Smooth muscle cell (in vitro differentiated cells): ENCODE measurements around the gene CTSW. TPM values are rescaled to one million over a fixed set of nuclear protein-coding genes. Genes with fewer than 3 reads are reported as not detected.
A peak's percentile ranks its signal among the peaks of the same experiment; 100 is the strongest.

ENCODE experiments used
- DNase-seq: peaks from one replicate; lab custom pipeline; 2025; ENCODE audit not compliant: unreplicated experiment; lab: John Stamatoyannopoulos, UW
- H2AFZ ChIP-seq: fragments of 200-600 bp; sonication (generic); 2 replicates; pipeline ENCODE4 v1.6.0; 2016; ENCODE audit warnings: antibody characterized with exemption, low read depth, mild to moderate bottlenecking
- H3F3A ChIP-seq: fragments of 200-600 bp; sonication (generic); 2 replicates; pipeline ENCODE4 v1.6.0; 2017; ENCODE audit warnings: antibody characterized with exemption, low read depth
- H3K27ac ChIP-seq: fragments of 200-600 bp; sonication (generic); 2 replicates; pipeline ENCODE4 v1.5.1; 2016; ENCODE audit warnings: low read depth, mild to moderate bottlenecking
- H3K27me3 ChIP-seq: fragments of 200-600 bp; sonication (generic); 2 replicates; pipeline ENCODE4 v1.6.1; 2016; ENCODE audit warnings: low read depth, mild to moderate bottlenecking
- H3K36me3 ChIP-seq: fragments of 200-600 bp; sonication (generic); 2 replicates; pipeline ENCODE4 v1.5.1; 2016; ENCODE audit warnings: low read depth
- H3K4me1 ChIP-seq: fragments of 200-600 bp; sonication (generic); 2 replicates; pipeline ENCODE4 v1.5.1; 2016; ENCODE audit warnings: low read depth
- H3K4me2 ChIP-seq: fragments of 200-600 bp; sonication (generic); 2 replicates; pipeline ENCODE4 v1.6.0; 2016; ENCODE audit warnings: mild to moderate bottlenecking
- H3K4me3 ChIP-seq: fragments of 200-600 bp; sonication (generic); 2 replicates; pipeline ENCODE4 v1.5.1; 2016; ENCODE audit warnings: mild to moderate bottlenecking
- H3K79me2 ChIP-seq: fragments of 200-600 bp; sonication (generic); 2 replicates; pipeline ENCODE4 v1.6.0; 2016; ENCODE audit warnings: low read depth, mild to moderate bottlenecking
- H3K9ac ChIP-seq: fragments of 200-600 bp; sonication (generic); 2 replicates; pipeline ENCODE4 v1.6.0; 2016; ENCODE audit warnings: low read depth
- H3K9me3 ChIP-seq: fragments of 200-600 bp; sonication (generic); replicated peaks from 2 replicates; pipeline ENCODE4 v1.5.1; 2016; ENCODE audit warnings: low read depth
- H4K20me1 ChIP-seq: fragments of 200-600 bp; sonication (generic); 2 replicates; pipeline ENCODE4 v1.6.0; 2016; ENCODE audit warnings: low read depth
- WGBS: methylation state at CpG from one replicate; pipeline ENCODE4 v1.1.7; 2016; ENCODE audit warnings: low lambda C conversion rate; 5-methylcytosine and 5-hydroxymethylcytosine counted together
- polyA plus RNA-seq: library from polyadenylated mRNA; unstranded; fragments of >200 nt; fragmentation: Nextera tagmentation; extraction: Ambion mirVana; gene quantifications from 2 replicates; pipeline ENCODE4 v1.2.1, GENCODE V29; 2016
- total RNA-seq: library from RNA; depleted of rRNA; stranded (reverse); fragments of >200 nt; gene quantifications from 2 replicates; pipeline ENCODE4 v1.2.3, GENCODE V29; 2014
- TF ChIP-seq, protein P1 (sequence below): fragments of 200-600 bp; sonication (generic); IDR thresholded peaks from 2 replicates; pipeline ENCODE4 v1.5.1; 2017; ENCODE audit warnings: borderline replicate concordance, mild to moderate bottlenecking, antibody characterized with exemption; ENCODE audit not compliant: insufficient read depth, poor library complexity, severe bottlenecking

Gene CTSW
- total and polyA plus RNA-seq, 2 experiments from 2014 or later, result not detected

DNA sequence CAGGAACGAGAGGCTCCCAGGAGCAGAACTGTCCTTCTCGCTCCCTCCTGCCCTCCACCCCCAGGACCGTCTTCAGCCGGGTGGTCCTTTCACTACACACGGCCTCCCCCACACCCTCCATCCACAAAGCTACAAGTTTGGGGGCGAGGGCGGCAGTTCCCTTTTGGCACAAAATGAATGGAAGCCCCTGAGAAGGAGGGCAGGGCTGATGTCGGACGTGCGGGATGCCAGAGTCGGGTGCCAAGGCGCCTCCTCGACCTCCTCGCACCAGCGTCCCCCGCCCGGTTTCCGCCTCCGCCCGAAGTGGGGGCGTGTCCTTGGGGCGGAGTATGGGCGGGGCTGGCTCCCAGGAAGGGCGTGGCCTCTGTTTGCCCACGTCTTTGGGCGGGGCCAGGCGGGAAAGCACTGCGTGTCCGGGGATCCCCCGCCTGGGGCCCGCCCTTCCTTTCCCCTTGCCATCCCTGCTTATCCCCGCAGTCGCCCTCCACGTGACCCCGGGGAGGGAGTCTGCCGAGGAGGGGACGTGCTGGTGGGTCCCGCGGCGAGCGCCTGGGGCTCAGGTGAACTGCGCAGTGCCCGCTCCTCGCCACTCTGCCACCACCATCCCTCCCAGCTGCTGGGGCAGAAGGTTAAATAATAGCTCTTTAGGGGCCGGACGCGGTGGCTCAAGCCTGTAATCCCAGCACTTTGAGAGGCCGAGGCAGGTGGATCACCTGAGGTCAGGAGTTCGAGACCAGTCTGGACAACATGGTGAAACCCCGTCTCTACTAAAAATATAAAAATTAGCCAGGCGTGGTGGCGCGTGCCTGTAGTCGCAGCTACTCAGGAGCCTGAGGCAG, 6.1 kb upstream of the CTSW start:
- H3K9me3 ChIP-seq, result no peaks in the 10 kb centered on the region
- H3K4me2 ChIP-seq, result peak overlapping the region; percentile 99
- no peaks in the 10 kb centered on the region for H4K20me1 ChIP-seq
- H2AFZ ChIP-seq, result no peak overlapping the region
- H3F3A ChIP-seq, result peaks cover 5% of the 10 kb centered on the region
- TF ChIP-seq, protein P1, sequence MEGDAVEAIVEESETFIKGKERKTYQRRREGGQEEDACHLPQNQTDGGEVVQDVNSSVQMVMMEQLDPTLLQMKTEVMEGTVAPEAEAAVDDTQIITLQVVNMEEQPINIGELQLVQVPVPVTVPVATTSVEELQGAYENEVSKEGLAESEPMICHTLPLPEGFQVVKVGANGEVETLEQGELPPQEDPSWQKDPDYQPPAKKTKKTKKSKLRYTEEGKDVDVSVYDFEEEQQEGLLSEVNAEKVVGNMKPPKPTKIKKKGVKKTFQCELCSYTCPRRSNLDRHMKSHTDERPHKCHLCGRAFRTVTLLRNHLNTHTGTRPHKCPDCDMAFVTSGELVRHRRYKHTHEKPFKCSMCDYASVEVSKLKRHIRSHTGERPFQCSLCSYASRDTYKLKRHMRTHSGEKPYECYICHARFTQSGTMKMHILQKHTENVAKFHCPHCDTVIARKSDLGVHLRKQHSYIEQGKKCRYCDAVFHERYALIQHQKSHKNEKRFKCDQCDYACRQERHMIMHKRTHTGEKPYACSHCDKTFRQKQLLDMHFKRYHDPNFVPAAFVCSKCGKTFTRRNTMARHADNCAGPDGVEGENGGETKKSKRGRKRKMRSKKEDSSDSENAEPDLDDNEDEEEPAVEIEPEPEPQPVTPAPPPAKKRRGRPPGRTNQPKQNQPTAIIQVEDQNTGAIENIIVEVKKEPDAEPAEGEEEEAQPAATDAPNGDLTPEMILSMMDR, result no peak
- DNase-seq, result peak; percentile 87
- H3K9ac ChIP-seq, result peak overlapping the region; percentile 79
- H3K27me3 ChIP-seq, result no peaks in the 10 kb centered on the region
- H3K27ac ChIP-seq, result peak overlapping the region; percentile 61
- WGBS, result 9% methylated on average over 54 of the region's 54 CpGs
- peak overlapping the region; percentile 55 for H3K4me3 ChIP-seq
- H3K36me3 ChIP-seq, result no peaks in the 10 kb centered on the region
- no peaks in the 10 kb centered on the region for H3K79me2 ChIP-seq
- no peaks in the 10 kb centered on the region for H3K4me1 ChIP-seq

DNA sequence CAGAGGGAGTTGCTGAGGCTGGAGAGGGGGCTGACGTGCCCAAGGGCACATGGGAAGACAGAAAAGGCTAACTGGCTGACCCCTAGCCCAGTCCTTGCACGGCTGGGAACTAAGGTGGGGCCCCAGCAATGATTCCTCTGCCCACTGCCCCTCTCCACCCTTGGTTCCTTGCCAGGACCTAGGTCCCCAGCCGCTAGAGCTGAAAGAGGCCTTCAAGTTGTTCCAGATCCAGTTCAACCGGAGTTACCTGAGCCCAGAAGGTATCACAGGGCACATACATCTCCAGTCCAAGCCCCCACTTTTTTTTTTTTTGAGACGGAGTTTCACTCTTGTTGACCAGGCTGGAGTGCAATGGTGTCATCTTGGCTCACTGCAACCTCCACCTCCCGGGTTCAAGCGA, 390 bp downstream of the CTSW start:
- TF ChIP-seq, protein P1, result no peak
- H3K9me3 ChIP-seq, result no peaks in the 10 kb centered on the region
- 95% methylated on average over 7 of the region's 7 CpGs for WGBS
- H4K20me1 ChIP-seq, result peaks cover 5% of the 10 kb centered on the region
- H3K4me2 ChIP-seq, result no peak overlapping the region
- H3F3A ChIP-seq, result no peaks in the 10 kb centered on the region
- H3K9ac ChIP-seq, result no peak overlapping the region
- no peak for DNase-seq
- no peak overlapping the region for H3K4me3 ChIP-seq
- H3K79me2 ChIP-seq, result no peaks in the 10 kb centered on the region
- no peak overlapping the region for H2AFZ ChIP-seq
- no peak overlapping the region for H3K27ac ChIP-seq
- H3K27me3 ChIP-seq, result no peaks in the 10 kb centered on the region
- H3K4me1 ChIP-seq, result no peaks in the 10 kb centered on the region
- H3K36me3 ChIP-seq, result no peaks in the 10 kb centered on the region

DNA sequence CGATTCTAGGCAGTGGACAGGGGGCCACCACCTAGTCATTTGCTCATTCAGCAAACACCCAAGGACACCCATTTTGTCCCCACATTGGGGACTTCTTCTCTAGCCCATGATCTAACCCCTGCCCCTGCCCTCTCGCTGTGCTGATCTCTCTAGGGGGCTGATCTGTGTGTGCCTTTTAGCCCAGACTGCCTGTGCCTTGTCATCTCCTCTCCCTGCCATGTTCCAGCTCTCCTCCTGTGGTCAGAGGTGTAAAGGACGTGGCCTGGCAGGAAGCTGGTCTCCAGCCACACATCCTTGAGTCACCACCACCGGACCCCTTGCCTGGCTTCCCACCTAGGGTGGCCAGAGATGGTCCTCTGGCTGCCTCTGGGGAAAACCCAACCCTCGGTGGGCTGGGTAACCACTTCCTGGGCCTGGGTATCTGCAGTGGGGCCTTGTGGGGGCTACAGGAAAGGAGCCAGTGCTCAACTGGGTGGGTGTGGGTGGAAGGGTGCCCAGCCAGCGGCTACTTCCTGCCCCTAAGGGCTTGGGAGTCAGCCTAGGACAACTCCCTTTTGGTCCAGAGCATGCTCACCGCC, 1.3 kb downstream of the CTSW start:
- Histone ChIP-seq H3K9ac (no peak overlapping the region), H3K79me2 (no peaks in the 10 kb centered on the region), H3K27ac (no peak overlapping the region), H3K27me3 (no peaks in the 10 kb centered on the region), H3K4me2 (no peak overlapping the region), H4K20me1 (peaks cover 5% of the 10 kb centered on the region), H3F3A (no peaks in the 10 kb centered on the region), H3K9me3 (no peaks in the 10 kb centered on the region), H3K36me3 (no peaks in the 10 kb centered on the region), H3K4me3 (no peak overlapping the region), H3K4me1 (no peaks in the 10 kb centered on the region), H2AFZ (no peak overlapping the region)
- WGBS, result 82% methylated on average over 7 of the region's 7 CpGs
- TF ChIP-seq, protein P1, result no peak
- no peak for DNase-seq
